ENCODE data around the gene GSK3A. TPM values are rescaled to one million over a fixed set of nuclear protein-coding genes. Genes with fewer than 3 reads are reported as not detected.
"Not testable (repeated sequence)": the region's sequence is repeated elsewhere in the genome, so short reads cannot be mapped to it uniquely, and the experiment has no call there.

GSK3A gene
- total RNA-seq, 1 experiment from 2014 or later: 50.8 TPM

DNA sequence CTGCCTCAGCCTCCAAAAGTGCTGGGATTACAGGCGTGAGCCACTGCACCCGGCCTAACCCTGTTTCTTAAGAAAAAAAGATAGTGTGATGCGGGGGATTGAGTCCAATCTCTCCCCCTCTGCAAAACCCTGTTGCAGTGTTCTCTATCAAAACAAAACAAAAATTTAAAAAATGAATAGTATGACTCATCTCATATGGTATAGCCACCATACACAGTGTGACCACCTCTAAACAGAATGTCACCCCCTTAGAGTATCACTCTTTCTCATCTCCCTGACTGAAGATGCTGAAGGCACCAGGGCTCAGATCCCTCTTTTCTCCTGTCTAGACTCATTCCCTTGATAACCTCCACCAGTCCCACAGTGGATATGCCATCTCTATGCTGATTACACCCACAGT is 19.4 kb upstream of the GSK3A start (continued):
- TF ChIP-seq, protein P1, sequence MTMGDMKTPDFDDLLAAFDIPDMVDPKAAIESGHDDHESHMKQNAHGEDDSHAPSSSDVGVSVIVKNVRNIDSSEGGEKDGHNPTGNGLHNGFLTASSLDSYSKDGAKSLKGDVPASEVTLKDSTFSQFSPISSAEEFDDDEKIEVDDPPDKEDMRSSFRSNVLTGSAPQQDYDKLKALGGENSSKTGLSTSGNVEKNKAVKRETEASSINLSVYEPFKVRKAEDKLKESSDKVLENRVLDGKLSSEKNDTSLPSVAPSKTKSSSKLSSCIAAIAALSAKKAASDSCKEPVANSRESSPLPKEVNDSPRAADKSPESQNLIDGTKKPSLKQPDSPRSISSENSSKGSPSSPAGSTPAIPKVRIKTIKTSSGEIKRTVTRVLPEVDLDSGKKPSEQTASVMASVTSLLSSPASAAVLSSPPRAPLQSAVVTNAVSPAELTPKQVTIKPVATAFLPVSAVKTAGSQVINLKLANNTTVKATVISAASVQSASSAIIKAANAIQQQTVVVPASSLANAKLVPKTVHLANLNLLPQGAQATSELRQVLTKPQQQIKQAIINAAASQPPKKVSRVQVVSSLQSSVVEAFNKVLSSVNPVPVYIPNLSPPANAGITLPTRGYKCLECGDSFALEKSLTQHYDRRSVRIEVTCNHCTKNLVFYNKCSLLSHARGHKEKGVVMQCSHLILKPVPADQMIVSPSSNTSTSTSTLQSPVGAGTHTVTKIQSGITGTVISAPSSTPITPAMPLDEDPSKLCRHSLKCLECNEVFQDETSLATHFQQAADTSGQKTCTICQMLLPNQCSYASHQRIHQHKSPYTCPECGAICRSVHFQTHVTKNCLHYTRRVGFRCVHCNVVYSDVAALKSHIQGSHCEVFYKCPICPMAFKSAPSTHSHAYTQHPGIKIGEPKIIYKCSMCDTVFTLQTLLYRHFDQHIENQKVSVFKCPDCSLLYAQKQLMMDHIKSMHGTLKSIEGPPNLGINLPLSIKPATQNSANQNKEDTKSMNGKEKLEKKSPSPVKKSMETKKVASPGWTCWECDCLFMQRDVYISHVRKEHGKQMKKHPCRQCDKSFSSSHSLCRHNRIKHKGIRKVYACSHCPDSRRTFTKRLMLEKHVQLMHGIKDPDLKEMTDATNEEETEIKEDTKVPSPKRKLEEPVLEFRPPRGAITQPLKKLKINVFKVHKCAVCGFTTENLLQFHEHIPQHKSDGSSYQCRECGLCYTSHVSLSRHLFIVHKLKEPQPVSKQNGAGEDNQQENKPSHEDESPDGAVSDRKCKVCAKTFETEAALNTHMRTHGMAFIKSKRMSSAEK (CRISPR knock-in tag; IDR thresholded peaks at IDR 0.05; ENCODE audit: borderline replicate concordance): no peak
- TF ChIP-seq, protein P2, sequence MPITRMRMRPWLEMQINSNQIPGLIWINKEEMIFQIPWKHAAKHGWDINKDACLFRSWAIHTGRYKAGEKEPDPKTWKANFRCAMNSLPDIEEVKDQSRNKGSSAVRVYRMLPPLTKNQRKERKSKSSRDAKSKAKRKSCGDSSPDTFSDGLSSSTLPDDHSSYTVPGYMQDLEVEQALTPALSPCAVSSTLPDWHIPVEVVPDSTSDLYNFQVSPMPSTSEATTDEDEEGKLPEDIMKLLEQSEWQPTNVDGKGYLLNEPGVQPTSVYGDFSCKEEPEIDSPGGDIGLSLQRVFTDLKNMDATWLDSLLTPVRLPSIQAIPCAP (CRISPR knock-in tag; IDR thresholded peaks at IDR 0.05): no peak
- TF ChIP-seq ZNF138 (CRISPR knock-in tag; conservative IDR thresholded peaks at IDR 0.05) (no peak), ATF1 (CRISPR knock-in tag; IDR thresholded peaks at IDR 0.05) (no peak), SOX15 (CRISPR knock-in tag; IDR thresholded peaks at IDR 0.05) (no peak), RELA (CRISPR knock-in tag; IDR thresholded peaks at IDR 0.05; ENCODE audit: borderline replicate concordance) (no peak)
- TF ChIP-seq, protein P3, sequence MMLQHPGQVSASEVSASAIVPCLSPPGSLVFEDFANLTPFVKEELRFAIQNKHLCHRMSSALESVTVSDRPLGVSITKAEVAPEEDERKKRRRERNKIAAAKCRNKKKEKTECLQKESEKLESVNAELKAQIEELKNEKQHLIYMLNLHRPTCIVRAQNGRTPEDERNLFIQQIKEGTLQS (CRISPR knock-in tag; conservative IDR thresholded peaks at IDR 0.05): no peak
- TF ChIP-seq, protein P4, sequence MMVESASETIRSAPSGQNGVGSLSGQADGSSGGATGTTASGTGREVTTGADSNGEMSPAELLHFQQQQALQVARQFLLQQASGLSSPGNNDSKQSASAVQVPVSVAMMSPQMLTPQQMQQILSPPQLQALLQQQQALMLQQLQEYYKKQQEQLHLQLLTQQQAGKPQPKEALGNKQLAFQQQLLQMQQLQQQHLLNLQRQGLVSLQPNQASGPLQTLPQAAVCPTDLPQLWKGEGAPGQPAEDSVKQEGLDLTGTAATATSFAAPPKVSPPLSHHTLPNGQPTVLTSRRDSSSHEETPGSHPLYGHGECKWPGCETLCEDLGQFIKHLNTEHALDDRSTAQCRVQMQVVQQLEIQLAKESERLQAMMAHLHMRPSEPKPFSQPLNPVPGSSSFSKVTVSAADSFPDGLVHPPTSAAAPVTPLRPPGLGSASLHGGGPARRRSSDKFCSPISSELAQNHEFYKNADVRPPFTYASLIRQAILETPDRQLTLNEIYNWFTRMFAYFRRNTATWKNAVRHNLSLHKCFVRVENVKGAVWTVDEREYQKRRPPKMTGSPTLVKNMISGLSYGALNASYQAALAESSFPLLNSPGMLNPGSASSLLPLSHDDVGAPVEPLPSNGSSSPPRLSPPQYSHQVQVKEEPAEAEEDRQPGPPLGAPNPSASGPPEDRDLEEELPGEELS (CRISPR knock-in tag; IDR thresholded peaks at IDR 0.05): no peak
- TF ChIP-seq, protein P5, sequence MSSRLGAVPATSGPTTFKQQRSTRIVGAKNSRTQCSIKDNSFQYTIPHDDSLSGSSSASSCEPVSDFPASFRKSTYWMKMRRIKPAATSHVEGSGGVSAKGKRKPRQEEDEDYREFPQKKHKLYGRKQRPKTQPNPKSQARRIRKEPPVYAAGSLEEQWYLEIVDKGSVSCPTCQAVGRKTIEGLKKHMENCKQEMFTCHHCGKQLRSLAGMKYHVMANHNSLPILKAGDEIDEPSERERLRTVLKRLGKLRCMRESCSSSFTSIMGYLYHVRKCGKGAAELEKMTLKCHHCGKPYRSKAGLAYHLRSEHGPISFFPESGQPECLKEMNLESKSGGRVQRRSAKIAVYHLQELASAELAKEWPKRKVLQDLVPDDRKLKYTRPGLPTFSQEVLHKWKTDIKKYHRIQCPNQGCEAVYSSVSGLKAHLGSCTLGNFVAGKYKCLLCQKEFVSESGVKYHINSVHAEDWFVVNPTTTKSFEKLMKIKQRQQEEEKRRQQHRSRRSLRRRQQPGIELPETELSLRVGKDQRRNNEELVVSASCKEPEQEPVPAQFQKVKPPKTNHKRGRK (CRISPR knock-in tag; IDR thresholded peaks at IDR 0.05; ENCODE audit: borderline replicate concordance): no peak
- TF ChIP-seq, protein P6, sequence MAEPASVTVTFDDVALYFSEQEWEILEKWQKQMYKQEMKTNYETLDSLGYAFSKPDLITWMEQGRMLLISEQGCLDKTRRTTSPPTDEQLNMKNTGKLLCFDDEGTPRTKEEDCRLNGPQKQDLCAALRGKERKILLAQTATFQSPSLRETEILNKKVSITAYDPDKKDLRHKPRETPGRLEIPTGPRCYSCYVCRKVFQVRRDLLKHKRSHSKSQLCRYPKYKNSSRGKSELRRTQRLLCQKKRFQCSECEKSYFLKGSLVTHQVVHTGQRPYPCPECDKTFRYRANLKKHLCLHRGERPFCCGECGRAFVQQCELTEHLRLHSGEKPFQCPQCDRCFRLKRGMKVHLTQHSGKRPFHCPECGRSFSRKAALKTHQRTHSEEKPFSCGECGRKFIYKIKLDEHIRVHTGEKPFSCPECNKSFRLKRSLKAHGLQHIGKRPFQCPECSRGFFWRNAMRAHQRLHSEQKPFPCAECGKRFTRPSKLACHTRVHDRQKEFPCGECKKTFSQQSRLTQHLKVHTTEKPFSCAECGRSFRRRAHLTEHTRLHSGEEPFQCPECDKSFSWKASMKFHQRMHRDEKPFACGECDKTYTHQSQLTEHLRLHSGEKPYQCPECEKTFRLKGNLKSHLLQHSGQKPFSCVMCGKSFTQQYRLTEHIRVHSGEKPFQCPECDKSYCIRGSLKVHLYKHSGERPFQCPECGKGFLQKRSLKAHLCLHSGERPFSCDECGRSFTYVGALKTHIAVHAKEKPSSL (CRISPR knock-in tag; conservative IDR thresholded peaks at IDR 0.05): no peak

DNA sequence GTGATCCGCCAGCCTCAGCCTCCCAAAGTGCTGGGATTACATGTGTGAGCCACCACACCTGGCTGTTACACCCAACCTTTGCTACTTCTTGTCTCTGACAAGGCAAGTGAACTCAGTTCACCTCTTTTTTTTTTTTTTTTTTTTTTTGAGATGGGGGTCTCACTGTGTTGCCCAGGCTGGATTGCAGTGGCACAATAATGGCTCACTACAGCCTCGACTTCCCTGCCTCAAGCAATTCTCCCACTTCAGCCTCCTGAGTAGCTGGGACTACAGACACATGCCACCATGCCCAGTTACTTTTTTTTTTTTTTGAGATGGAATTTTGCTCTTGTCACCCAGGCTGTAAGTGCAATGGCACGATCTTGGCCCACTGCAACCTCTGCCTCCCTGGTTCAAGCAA is 15.4 kb upstream of the GSK3A start:
- H3K9me3 Mint-ChIP-seq; H3K36me3 Mint-ChIP-seq; H3K4me3 Mint-ChIP-seq; ATAC-seq; DNase-seq (ENCODE audit: low spot score); H3K27ac Mint-ChIP-seq: not testable (repeated sequence)
- peak; percentile 72 for TF ChIP-seq ZNF121 (CRISPR knock-in tag; IDR thresholded peaks at IDR 0.05)
- POLR2A ChIA-PET: interaction anchor here (0.7 kb wide), 1 partner anchor 44 kb away, joined by 7 read pairs; the partner anchor contains the start of gene PAFAH1B3
- Mint-ChIP-seq H3K4me1 (peaks cover 10% of the 10 kb centered on the region), H3K27me3 (ENCODE audit: low read depth) (peaks cover 38% of the 10 kb centered on the region)
- CTCF ChIA-PET: interaction anchor here (0.6 to 3.0 kb wide), 9 partner anchors 15 to 149 kb away, joined by 3 to 15 read pairs (median 4); partner anchors contain the start of gene GSK3A

Data from WTC11 (cell line).